Peyer's patch (tissue), 4 donors: ENCODE data around the gene LTBP3. TPM values are rescaled to one million over a fixed set of nuclear protein-coding genes. Genes with fewer than 3 reads are reported as not detected.
A peak's percentile ranks its signal among the peaks of the same experiment; 100 is the strongest.

Experiments
- DNase-seq, 3 donors: peaks; one replicate each; pipeline ENCODE4 v3.0.0-alpha.2; 2017 to 2019
- H3K27ac ChIP-seq, 4 donors: fragments of 200-600 bp; sonication (generic); one replicate each; pipeline ENCODE4 v1.5.1; 2016 to 2019
- H3K27me3 ChIP-seq, 2 donors: fragments of 200-600 bp; sonication (generic); one replicate each; pipeline ENCODE4 v1.5.1; 2019
- H3K36me3 ChIP-seq, 3 donors: fragments of 200-600 bp; sonication (generic); one replicate each; pipeline ENCODE4 v1.5.1; 2016 to 2019
- H3K4me1 ChIP-seq, 4 donors: fragments of 200-600 bp; sonication (generic); one replicate each; pipeline ENCODE4 v1.5.1; 2016 to 2019
- H3K4me3 ChIP-seq, 4 donors: fragments of 200-600 bp; sonication (generic); 1 replicate in 3 of 4; 2 replicates in 1 of 4; pipeline ENCODE4 v1.5.1; 2016 to 2019; ENCODE audit warnings: mild to moderate bottlenecking in 1 of 4
- H3K9me3 ChIP-seq, 4 donors: fragments of 200-600 bp; sonication (generic); one replicate each; pipeline ENCODE4 v1.5.1; 2016 to 2019; ENCODE audit warnings: mild to moderate bottlenecking in 1 of 4
- CTCF ChIP-seq, 6 experiments: fragments of 450-650 bp in 4 of 6; fragments of 200-600 bp in 2 of 6; sonication (generic) in 1 of 6; IDR thresholded peaks; one replicate each; pipeline ENCODE4 v1.5.1; 2017 to 2019; ENCODE audit warnings: antibody characterized with exemption in 6 of 6, mild to moderate bottlenecking in 3 of 6, moderate library complexity in 1 of 6
- POLR2A ChIP-seq, 2 donors: fragments of 450-650 bp; IDR thresholded peaks; one replicate each; pipeline ENCODE4 v1.5.1; 2017; ENCODE audit warnings: antibody characterized with exemption in 2 of 2, mild to moderate bottlenecking in 2 of 2, moderate library complexity in 2 of 2
- total RNA-seq, 4 donors: library from RNA; depleted of rRNA; stranded (reverse); fragments of >200 nt; gene quantifications; one replicate each; pipeline ENCODE4 v1.1.0, GENCODE V29; 2016

Gene LTBP3
- total RNA-seq, 4 donors from 2014 or later, result 42.0 to 150 (median 88.3) TPM

DNA sequence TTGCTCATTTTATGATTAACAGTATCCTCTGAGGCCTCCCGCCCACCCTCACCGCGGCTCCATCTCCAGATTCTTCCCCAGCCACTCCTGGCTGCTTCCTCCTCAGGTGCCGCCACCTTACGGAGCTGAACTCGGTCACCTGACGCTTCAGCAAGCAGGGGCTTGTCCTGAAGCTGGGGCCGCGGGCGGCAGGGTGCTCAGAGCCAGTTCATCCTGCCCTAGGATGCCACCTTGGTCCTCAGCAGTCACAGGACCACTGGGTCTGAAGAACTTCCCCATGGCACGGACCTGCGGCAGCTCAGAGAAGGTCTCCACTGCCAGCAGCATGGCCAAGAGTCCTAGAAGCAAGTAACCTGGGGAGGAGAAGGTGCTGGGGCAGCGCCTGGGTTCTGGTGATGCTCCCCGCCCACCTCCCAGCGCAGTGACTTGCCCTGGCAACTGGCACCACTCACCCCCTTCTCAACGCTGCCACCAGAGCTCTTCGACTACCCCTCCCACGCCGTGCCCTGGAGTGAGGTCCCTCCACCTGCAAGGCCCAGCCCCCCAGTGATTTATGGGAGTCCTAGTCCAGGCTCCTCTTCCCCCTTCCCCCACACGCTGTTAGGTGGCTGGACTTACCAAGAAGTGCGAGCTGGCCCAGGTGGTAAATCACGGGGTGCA is 34.8 kb upstream of the LTBP3 start:
- H3K27ac ChIP-seq, result peak overlapping the region in 2 of 4 donors; percentile 14 to 60
- DNase-seq, result no peak
- H3K9me3 ChIP-seq, result no peaks in the 10 kb centered on the region
- no peaks in the 10 kb centered on the region for H3K27me3 ChIP-seq
- peaks cover 0 to 30% (median 0%) of the 10 kb centered on the region in 3 donors for H3K36me3 ChIP-seq
- no peak overlapping the region for H3K4me3 ChIP-seq
- TF ChIP-seq POLR2A (IDR thresholded peaks at IDR 0.05) (no peak), CTCF (IDR thresholded peaks at IDR 0.05) (no peak)
- peaks cover 0 to 28% (median 10%) of the 10 kb centered on the region in 4 donors for H3K4me1 ChIP-seq

GRCh38 chr11:65591939-65592857 is 34.0 kb upstream of the LTBP3 start:
- H3K36me3 ChIP-seq, result peaks cover 0 to 24% (median 0%) of the 10 kb centered on the region in 3 donors
- H3K27me3 ChIP-seq, result no peaks in the 10 kb centered on the region
- peak in 3 of 6 experiments; percentile 42 to 46 (median 45) for TF ChIP-seq CTCF (IDR thresholded peaks at IDR 0.05)
- no peak for TF ChIP-seq POLR2A (IDR thresholded peaks at IDR 0.05)
- H3K4me1 ChIP-seq, result peaks cover 0 to 34% (median 16%) of the 10 kb centered on the region in 4 donors
- no peaks in the 10 kb centered on the region for H3K9me3 ChIP-seq
- peak in 2 of 3 donors; percentile 44 to 77 for DNase-seq
- H3K4me3 ChIP-seq, result peak overlapping the region in 2 of 4 donors; percentile 30 to 33
- peak overlapping the region in 3 of 4 donors; percentile 14 to 70 (median 60) for H3K27ac ChIP-seq

- TF ChIP-seq CTCF (IDR thresholded peaks at IDR 0.05) (no peak), POLR2A (IDR thresholded peaks at IDR 0.05) (no peak)
- peaks cover 0 to 33% (median 0%) of the 10 kb centered on the region in 3 donors for H3K36me3 ChIP-seq
- H3K27me3 ChIP-seq, result no peaks in the 10 kb centered on the region
- no peak overlapping the region for H3K27ac ChIP-seq
- peaks cover 0 to 38% (median 21%) of the 10 kb centered on the region in 4 donors for H3K4me1 ChIP-seq
- DNase-seq, result peak in 1 of 3 donors; percentile 50
- no peaks in the 10 kb centered on the region for H3K9me3 ChIP-seq
- no peak overlapping the region for H3K4me3 ChIP-seq
Observed at GRCh38 chr11:65590240-65590738, 32.1 kb upstream of the LTBP3 start.

- DNase-seq, result no peak
- H3K4me1 ChIP-seq, result peaks cover 0 to 38% (median 20%) of the 10 kb centered on the region in 4 donors
- peak overlapping the region in 1 of 4 donors; percentile 87 for H3K27ac ChIP-seq
- H3K36me3 ChIP-seq, result peaks cover 0 to 35% (median 0%) of the 10 kb centered on the region in 3 donors
- TF ChIP-seq POLR2A (IDR thresholded peaks at IDR 0.05), result no peak
- no peak for TF ChIP-seq CTCF (IDR thresholded peaks at IDR 0.05)
- no peaks in the 10 kb centered on the region for H3K27me3 ChIP-seq
- no peaks in the 10 kb centered on the region for H3K9me3 ChIP-seq
- no peak overlapping the region for H3K4me3 ChIP-seq
Observed at GRCh38 chr11:65589444-65590239, 31.5 kb upstream of the LTBP3 start.
